Duodenal mucosa (tissue), 2 donors: ENCODE measurements around the gene IFNB1.

Experiments used
- H3K27ac ChIP-seq: one replicate; pipeline ENCODE4 v1.7.0; 2013; ENCODE audit warnings: low read depth, low read length
- H3K27me3 ChIP-seq, 2 donors: one replicate each; pipeline ENCODE4 v1.7.0; 2013; ENCODE audit warnings: low read length in 2 of 2, control low read depth in 1 of 2; ENCODE audit not compliant: insufficient read depth in 2 of 2, control insufficient read depth in 1 of 2
- H3K36me3 ChIP-seq, 2 donors: one replicate each; pipeline ENCODE4 v1.7.0; 2013; ENCODE audit warnings: low read length in 2 of 2, control low read depth in 1 of 2; ENCODE audit not compliant: insufficient read depth in 2 of 2, control insufficient read depth in 1 of 2
- H3K4me1 ChIP-seq, 2 donors: one replicate each; pipeline ENCODE4 v1.7.0; 2013; ENCODE audit warnings: low read length in 2 of 2, control low read depth in 1 of 2; ENCODE audit not compliant: insufficient read depth in 2 of 2, control insufficient read depth in 1 of 2
- H3K4me3 ChIP-seq, 2 donors: one replicate each; pipeline ENCODE4 v1.7.0; 2013; ENCODE audit warnings: low read length in 2 of 2, low read depth in 1 of 2
- H3K9ac ChIP-seq, 2 donors: one replicate each; pipeline ENCODE4 v1.7.0; 2013; ENCODE audit warnings: low read length in 2 of 2, low read depth in 1 of 2
- H3K9me3 ChIP-seq, 2 donors: one replicate each; pipeline ENCODE4 v1.7.0; 2013; ENCODE audit warnings: low read length in 2 of 2, control low read depth in 1 of 2; ENCODE audit not compliant: control insufficient read depth in 1 of 2

Gene IFNB1

GRCh38 chr9:21075484-21075883, 2.3 kb downstream of the IFNB1 start:
- no peak overlapping the region for H3K4me3 ChIP-seq
- no peaks in the 10 kb centered on the region for H3K36me3 ChIP-seq
- H3K27me3 ChIP-seq = no peaks in the 10 kb centered on the region
- no peaks in the 10 kb centered on the region for H3K9me3 ChIP-seq
- no peak overlapping the region for H3K9ac ChIP-seq
- H3K4me1 ChIP-seq = no peaks in the 10 kb centered on the region
- no peak overlapping the region for H3K27ac ChIP-seq

- no peaks in the 10 kb centered on the region for H3K9me3 ChIP-seq
- no peaks in the 10 kb centered on the region for H3K27me3 ChIP-seq
- H3K4me1 ChIP-seq = no peaks in the 10 kb centered on the region
- no peak overlapping the region for H3K9ac ChIP-seq
- no peaks in the 10 kb centered on the region for H3K36me3 ChIP-seq
- H3K27ac ChIP-seq = no peak overlapping the region
- H3K4me3 ChIP-seq = no peak overlapping the region
Observed at GRCh38 chr9:21070906-21071305, 6.8 kb downstream of the IFNB1 start.

GRCh38 chr9:21070171-21070571, 7.6 kb downstream of the IFNB1 start:
- no peak overlapping the region for H3K4me3 ChIP-seq
- no peaks in the 10 kb centered on the region for H3K4me1 ChIP-seq
- H3K27me3 ChIP-seq = no peaks in the 10 kb centered on the region
- H3K9ac ChIP-seq = no peak overlapping the region
- no peaks in the 10 kb centered on the region for H3K36me3 ChIP-seq
- H3K27ac ChIP-seq = no peak overlapping the region
- H3K9me3 ChIP-seq = no peaks in the 10 kb centered on the region

- H3K27me3 ChIP-seq = no peaks in the 10 kb centered on the region
- no peaks in the 10 kb centered on the region for H3K9me3 ChIP-seq
- no peaks in the 10 kb centered on the region for H3K36me3 ChIP-seq
- H3K9ac ChIP-seq = no peak overlapping the region
- no peaks in the 10 kb centered on the region for H3K4me1 ChIP-seq
- H3K27ac ChIP-seq = no peak overlapping the region
- no peak overlapping the region for H3K4me3 ChIP-seq
Observed at GRCh38 chr9:21060919-21061561, 16.7 kb downstream of the IFNB1 start.

- Histone ChIP-seq H3K27me3 (no peaks in the 10 kb centered on the region), H3K27ac (no peak overlapping the region), H3K36me3 (no peaks in the 10 kb centered on the region), H3K4me1 (no peaks in the 10 kb centered on the region), H3K9ac (no peak overlapping the region), H3K9me3 (no peaks in the 10 kb centered on the region), H3K4me3 (no peak overlapping the region)
Observed at GRCh38 chr9:21056931-21057330, 20.8 kb downstream of the IFNB1 start.

GRCh38 chr9:21053851-21054250, 23.9 kb downstream of the IFNB1 start:
- Histone ChIP-seq H3K27ac (no peak overlapping the region), H3K36me3 (no peaks in the 10 kb centered on the region), H3K9me3 (no peaks in the 10 kb centered on the region), H3K4me1 (no peaks in the 10 kb centered on the region), H3K9ac (no peak overlapping the region), H3K4me3 (no peak overlapping the region), H3K27me3 (no peaks in the 10 kb centered on the region)

- no peak overlapping the region for H3K9ac ChIP-seq
- H3K27me3 ChIP-seq = no peaks in the 10 kb centered on the region
- H3K27ac ChIP-seq = no peak overlapping the region
- no peak overlapping the region for H3K4me3 ChIP-seq
- no peaks in the 10 kb centered on the region for H3K36me3 ChIP-seq
- no peaks in the 10 kb centered on the region for H3K4me1 ChIP-seq
- H3K9me3 ChIP-seq = no peaks in the 10 kb centered on the region
Observed at GRCh38 chr9:21047281-21047691, 30.5 kb downstream of the IFNB1 start.

GRCh38 chr9:21043841-21044240, 33.9 kb downstream of the IFNB1 start:
- no peak overlapping the region for H3K9ac ChIP-seq
- H3K9me3 ChIP-seq = no peaks in the 10 kb centered on the region
- H3K4me3 ChIP-seq = no peak overlapping the region
- no peaks in the 10 kb centered on the region for H3K27me3 ChIP-seq
- H3K36me3 ChIP-seq = no peaks in the 10 kb centered on the region
- H3K27ac ChIP-seq = no peak overlapping the region
- H3K4me1 ChIP-seq = no peaks in the 10 kb centered on the region

- Histone ChIP-seq H3K9ac (no peak overlapping the region), H3K36me3 (no peaks in the 10 kb centered on the region), H3K4me3 (no peak overlapping the region), H3K9me3 (no peaks in the 10 kb centered on the region), H3K4me1 (no peaks in the 10 kb centered on the region), H3K27ac (no peak overlapping the region), H3K27me3 (no peaks in the 10 kb centered on the region)
Observed at GRCh38 chr9:21042466-21042865, 35.3 kb downstream of the IFNB1 start.

GRCh38 chr9:21039302-21039701, 38.4 kb downstream of the IFNB1 start:
- Histone ChIP-seq H3K9ac (no peak overlapping the region), H3K4me3 (no peak overlapping the region), H3K9me3 (no peaks in the 10 kb centered on the region), H3K36me3 (no peaks in the 10 kb centered on the region), H3K4me1 (no peaks in the 10 kb centered on the region), H3K27me3 (no peaks in the 10 kb centered on the region), H3K27ac (no peak overlapping the region)

GRCh38 chr9:21037278-21037677, 40.5 kb downstream of the IFNB1 start:
- H3K27ac ChIP-seq = no peak overlapping the region
- no peaks in the 10 kb centered on the region for H3K9me3 ChIP-seq
- no peak overlapping the region for H3K4me3 ChIP-seq
- H3K9ac ChIP-seq = no peak overlapping the region
- H3K36me3 ChIP-seq = no peaks in the 10 kb centered on the region
- no peaks in the 10 kb centered on the region for H3K27me3 ChIP-seq
- no peaks in the 10 kb centered on the region for H3K4me1 ChIP-seq
